ENCODE data around the gene MYCBP. TPM values are rescaled to one million over a fixed set of nuclear protein-coding genes. Genes with fewer than 3 reads are reported as not detected.

The MYCBP gene
- polyA plus RNA-seq, 1 donor (not counting 4 experiments of a cell fraction or from before 2014, with no cell fraction given), result 39.9 TPM

- peak; percentile 55 for DNase-seq (ENCODE audit: low read depth, low spot score)
- peaks cover 0 to 9% of the 10 kb centered on the region in 2 experiments for H3K36me3 ChIP-seq (ENCODE audit: control insufficient read depth in 2 of 2, extremely low read depth in 1 of 2, insufficient read depth in 2 of 2, low read length in 2 of 2)
- no peaks in the 10 kb centered on the region for H4K20me1 ChIP-seq (ENCODE audit: control insufficient read depth, extremely low read depth, insufficient read depth, low read length)
- TF ChIP-seq CTCF (optimal IDR thresholded peaks at IDR 0.05 in 1 of 3, IDR thresholded peaks at IDR 0.05 in 1 of 3, conservative IDR thresholded peaks at IDR 0.05 in 1 of 3; ENCODE audit: extremely low read depth in 1 of 3, insufficient read depth in 2 of 3, low read length in 3 of 3) (peak; percentile 54 to 86 (median 81)), EZH2 (IDR thresholded peaks at IDR 0.05; ENCODE audit: low read length) (no peak)
- no peaks in the 10 kb centered on the region for H3K9me3 ChIP-seq (ENCODE audit: control insufficient read depth, low read depth, low read length)
- dilution Hi-C loops (cut with MboI; ENCODE audit: extremely low pct_ligation_motif_present, low sequenced_read_pairs), result no loop called here
- peaks cover 3% of the 10 kb centered on the region for H3K27me3 ChIP-seq (ENCODE audit: control insufficient read depth, extremely low read depth, insufficient read depth, low read length)
- H3K4me2 ChIP-seq (ENCODE audit: control insufficient read depth, extremely low read depth, insufficient read depth, low read depth, low read length), result no peak overlapping the region
- no peaks in the 10 kb centered on the region for H3K9me1 ChIP-seq (ENCODE audit: control insufficient read depth, extremely low read depth, insufficient read depth, low read length)
- no peak overlapping the region for H3K4me3 ChIP-seq (ENCODE audit: control insufficient read depth in 2 of 3, extremely low read depth in 1 of 3, insufficient read depth in 2 of 3, low read depth in 1 of 3, low read length in 3 of 3)
- H3K9ac ChIP-seq (ENCODE audit: control insufficient read depth, extremely low read depth, insufficient read depth, low read length), result no peak overlapping the region
- FAIRE-seq, result peak; percentile 98
- no peak overlapping the region for H2AFZ ChIP-seq (ENCODE audit: control insufficient read depth, low read length)
- H3K79me2 ChIP-seq (ENCODE audit: control insufficient read depth, insufficient read depth, low read length), result no peaks in the 10 kb centered on the region
- H3K27ac ChIP-seq (ENCODE audit: control insufficient read depth, insufficient read depth, low read length), result no peak overlapping the region
- no peaks in the 10 kb centered on the region for H3K4me1 ChIP-seq (ENCODE audit: control insufficient read depth, extremely low read depth, insufficient read depth, low read length)
Measured at GRCh38 chr1:38834937-38835827, 38.0 kb downstream of the MYCBP start.

GRCh38 chr1:38834221-38834782, 38.8 kb downstream of the MYCBP start:
- no peaks in the 10 kb centered on the region for H3K4me1 ChIP-seq (ENCODE audit: control insufficient read depth, extremely low read depth, insufficient read depth, low read length)

More at GRCh38 chr1:38834221-38834782, 38.8 kb downstream of the MYCBP start:
- Histone ChIP-seq H3K9ac (ENCODE audit: control insufficient read depth, extremely low read depth, insufficient read depth, low read length) (no peak overlapping the region), H3K79me2 (ENCODE audit: control insufficient read depth, insufficient read depth, low read length) (no peaks in the 10 kb centered on the region), H4K20me1 (ENCODE audit: control insufficient read depth, extremely low read depth, insufficient read depth, low read length) (no peaks in the 10 kb centered on the region), H3K4me3 (ENCODE audit: control insufficient read depth in 2 of 3, extremely low read depth in 1 of 3, insufficient read depth in 2 of 3, low read depth in 1 of 3, low read length in 3 of 3) (no peak overlapping the region), H3K9me1 (ENCODE audit: control insufficient read depth, extremely low read depth, insufficient read depth, low read length) (no peaks in the 10 kb centered on the region), H2AFZ (ENCODE audit: control insufficient read depth, low read length) (no peak overlapping the region), H3K4me2 (ENCODE audit: control insufficient read depth, extremely low read depth, insufficient read depth, low read depth, low read length) (no peak overlapping the region), H3K27me3 (ENCODE audit: control insufficient read depth, extremely low read depth, insufficient read depth, low read length) (peaks cover 3% of the 10 kb centered on the region), H3K27ac (ENCODE audit: control insufficient read depth, insufficient read depth, low read length) (no peak overlapping the region), H3K9me3 (ENCODE audit: control insufficient read depth, low read depth, low read length) (no peaks in the 10 kb centered on the region), H3K36me3 (ENCODE audit: control insufficient read depth in 2 of 2, extremely low read depth in 1 of 2, insufficient read depth in 2 of 2, low read length in 2 of 2) (peaks cover 0 to 6% of the 10 kb centered on the region in 2 experiments)
- dilution Hi-C loops (cut with MboI; ENCODE audit: extremely low pct_ligation_motif_present, low sequenced_read_pairs), result no loop called here
- FAIRE-seq, result no peak
- TF ChIP-seq EZH2 (IDR thresholded peaks at IDR 0.05; ENCODE audit: low read length) (no peak), CTCF (optimal IDR thresholded peaks at IDR 0.05 in 1 of 3, IDR thresholded peaks at IDR 0.05 in 1 of 3, conservative IDR thresholded peaks at IDR 0.05 in 1 of 3; ENCODE audit: extremely low read depth in 1 of 3, insufficient read depth in 2 of 3, low read length in 3 of 3) (no peak)
- DNase-seq (ENCODE audit: low read depth, low spot score), result no peak

Data from keratinocyte (primary cell).